Keratinocyte (primary cell): ENCODE results near the gene VPS11.

Experiments
- EZH2 ChIP-seq: IDR thresholded peaks from one replicate; pipeline ENCODE4 v1.6.1; 2012; ENCODE audit warnings: inconsistent platforms, mild to moderate bottlenecking, low read length, moderate library complexity
- TF ChIP-seq, protein P1 (sequence below), 3 experiments: IDR thresholded peaks in 1 of 3; conservative IDR thresholded peaks in 1 of 3; optimal IDR thresholded peaks in 1 of 3; 2 replicates in 2 of 3; 3 replicates in 1 of 3; pipeline versions ENCODE3 to v1.5.1; 2011; ENCODE audit warnings: low read length in 3 of 3, mild to moderate bottlenecking in 3 of 3, moderate library complexity in 2 of 3, control low read depth in 1 of 3, inconsistent platforms in 1 of 3; ENCODE audit not compliant: insufficient read depth in 2 of 3; ENCODE audit errors: extremely low read depth in 1 of 3

DNA sequence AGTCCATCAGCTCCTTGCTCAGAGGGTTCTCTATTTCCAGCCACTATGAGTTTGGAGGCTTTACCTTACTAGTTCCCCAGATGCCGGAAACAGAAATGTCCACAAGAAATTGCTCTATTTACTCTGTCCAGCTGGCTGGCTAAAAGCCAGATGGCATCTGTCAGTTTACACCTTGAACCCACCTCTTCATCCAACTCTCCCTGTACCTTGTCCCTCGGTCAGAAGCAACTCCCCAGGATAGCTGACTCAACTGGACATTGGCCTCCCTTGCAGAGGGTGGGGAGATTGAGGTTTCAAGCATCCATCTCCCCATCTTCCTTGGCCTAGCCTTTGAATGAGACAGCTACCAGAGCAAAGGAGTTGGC, 41.2 kb downstream of the VPS11 start:
- TF ChIP-seq, protein P1, sequence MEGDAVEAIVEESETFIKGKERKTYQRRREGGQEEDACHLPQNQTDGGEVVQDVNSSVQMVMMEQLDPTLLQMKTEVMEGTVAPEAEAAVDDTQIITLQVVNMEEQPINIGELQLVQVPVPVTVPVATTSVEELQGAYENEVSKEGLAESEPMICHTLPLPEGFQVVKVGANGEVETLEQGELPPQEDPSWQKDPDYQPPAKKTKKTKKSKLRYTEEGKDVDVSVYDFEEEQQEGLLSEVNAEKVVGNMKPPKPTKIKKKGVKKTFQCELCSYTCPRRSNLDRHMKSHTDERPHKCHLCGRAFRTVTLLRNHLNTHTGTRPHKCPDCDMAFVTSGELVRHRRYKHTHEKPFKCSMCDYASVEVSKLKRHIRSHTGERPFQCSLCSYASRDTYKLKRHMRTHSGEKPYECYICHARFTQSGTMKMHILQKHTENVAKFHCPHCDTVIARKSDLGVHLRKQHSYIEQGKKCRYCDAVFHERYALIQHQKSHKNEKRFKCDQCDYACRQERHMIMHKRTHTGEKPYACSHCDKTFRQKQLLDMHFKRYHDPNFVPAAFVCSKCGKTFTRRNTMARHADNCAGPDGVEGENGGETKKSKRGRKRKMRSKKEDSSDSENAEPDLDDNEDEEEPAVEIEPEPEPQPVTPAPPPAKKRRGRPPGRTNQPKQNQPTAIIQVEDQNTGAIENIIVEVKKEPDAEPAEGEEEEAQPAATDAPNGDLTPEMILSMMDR (optimal IDR thresholded peaks at IDR 0.05 in 1 of 3, IDR thresholded peaks at IDR 0.05 in 1 of 3, conservative IDR thresholded peaks at IDR 0.05 in 1 of 3; ENCODE audit: extremely low read depth in 1 of 3, insufficient read depth in 2 of 3, low read length in 3 of 3): no peak
- no peak for TF ChIP-seq EZH2
